Fibroblast of lung (primary cell): Measurements from ENCODE around the gene ZSWIM4. TPM values are rescaled to one million over a fixed set of nuclear protein-coding genes. Genes with fewer than 3 reads are reported as not detected.

Experiments used
- DNase-seq, 2 donors: peaks; one replicate each; pipeline versions ENCODE4 v3.0.0 to v3.0.0-alpha.2; 2010; ENCODE audit warnings: low read depth in 2 of 2
- H2AFZ ChIP-seq: 2 replicates; pipeline ENCODE4 v1.5.1; 2012; ENCODE audit warnings: low read length, control low read depth, inconsistent platforms
- H3K27ac ChIP-seq: 2 replicates; pipeline ENCODE4 v1.5.1; 2011; ENCODE audit warnings: low read length, control low read depth; ENCODE audit not compliant: insufficient read depth
- H3K27me3 ChIP-seq: 2 replicates; pipeline ENCODE4 v1.5.1; 2011; ENCODE audit warnings: mild to moderate bottlenecking, low read length; ENCODE audit not compliant: control insufficient read depth, insufficient read depth
- H3K36me3 ChIP-seq: 2 replicates; pipeline ENCODE4 v1.5.1; 2011; ENCODE audit warnings: low read length; ENCODE audit not compliant: control insufficient read depth, insufficient read depth
- H3K4me1 ChIP-seq: 2 replicates; pipeline ENCODE4 v1.5.1; 2011; ENCODE audit warnings: low read length; ENCODE audit not compliant: control insufficient read depth, insufficient read depth; ENCODE audit errors: extremely low read depth
- H3K4me2 ChIP-seq: 2 replicates; pipeline ENCODE4 v1.5.1; 2011; ENCODE audit warnings: low read length, control low read depth; ENCODE audit not compliant: insufficient read depth; ENCODE audit errors: extremely low read depth
- H3K4me3 ChIP-seq, 4 experiments: fragments of 200-600 bp in 1 of 4; sonication (generic) in 1 of 4; replicated peaks in 1 of 4; 2 replicates each; pipeline ENCODE4 v1.5.1; 2011 to 2016; ENCODE audit warnings: low read length in 4 of 4, low read depth in 3 of 4, mild to moderate bottlenecking in 3 of 4, control low read depth in 2 of 4, inconsistent platforms in 1 of 4, mixed read lengths in 1 of 4; ENCODE audit not compliant: insufficient read depth in 1 of 4; ENCODE audit errors: control extremely low read depth in 1 of 4
- H3K79me2 ChIP-seq: 2 replicates; pipeline ENCODE4 v1.5.1; 2012; ENCODE audit warnings: mild to moderate bottlenecking, low read length, inconsistent platforms; ENCODE audit not compliant: control insufficient read depth, insufficient read depth
- H3K9ac ChIP-seq: 2 replicates; pipeline ENCODE4 v1.5.1; 2011; ENCODE audit warnings: mild to moderate bottlenecking, low read length, control low read depth; ENCODE audit not compliant: insufficient read depth
- H3K9me3 ChIP-seq: 2 replicates; pipeline ENCODE4 v1.5.1; 2012; ENCODE audit warnings: low read depth, low read length; ENCODE audit not compliant: control insufficient read depth, insufficient read depth
- H4K20me1 ChIP-seq: 2 replicates; pipeline ENCODE4 v1.5.1; 2011; ENCODE audit warnings: low read length; ENCODE audit not compliant: control insufficient read depth, insufficient read depth; ENCODE audit errors: extremely low read depth
- CTCF ChIP-seq, 2 donors: IDR thresholded peaks in 1 of 2; conservative IDR thresholded peaks in 1 of 2; 1 replicate in 1 of 2; 2 replicates in 1 of 2; pipeline ENCODE4 v1.5.1; 2011 to 2012; ENCODE audit warnings: low read length in 2 of 2, control low read depth in 1 of 2, inconsistent platforms in 1 of 2, low read depth in 1 of 2, mild to moderate bottlenecking in 1 of 2
- EZH2 ChIP-seq: IDR thresholded peaks from 2 replicates; pipeline ENCODE4 v1.5.1; 2012; ENCODE audit warnings: low read length, control low read depth, mild to moderate bottlenecking; ENCODE audit errors: missing control alignments
- polyA plus RNA-seq, 2 donors: library from polyadenylated mRNA; depleted of rRNA in 1 of 2; stranded (reverse) in 1 of 2; unstranded in 1 of 2; fragments of >200 nt; gene quantifications; 2 replicates each; pipeline ENCODE4 v1.2.1, GENCODE V29; 2011 to 2012; ENCODE audit warnings: missing spikeins in 1 of 2
- total RNA-seq: library from RNA; depleted of rRNA; stranded (reverse); fragments of >200 nt; gene quantifications from 2 replicates; pipeline ENCODE4 v1.2.1, GENCODE V29; 2014

Gene ZSWIM4
- total and polyA plus RNA-seq, 2 donors (not counting 1 experiment from before 2014, with no cell fraction given): 1.6 to 5.6 TPM

- no peaks in the 10 kb centered on the region for H3K9me3 ChIP-seq
- no peaks in the 10 kb centered on the region for H3K4me1 ChIP-seq
- H3K36me3 ChIP-seq: peaks cover 20% of the 10 kb centered on the region
- H3K79me2 ChIP-seq: no peaks in the 10 kb centered on the region
- no peak for TF ChIP-seq CTCF (conservative IDR thresholded peaks at IDR 0.05 in 1 of 2, IDR thresholded peaks at IDR 0.05 in 1 of 2; ENCODE audit: low read depth in 1 of 2, low read length in 2 of 2)
- no peak for TF ChIP-seq EZH2
- no peak overlapping the region for H2AFZ ChIP-seq
- DNase-seq: no peak
- no peak overlapping the region for H3K4me3 ChIP-seq
- H3K27me3 ChIP-seq: no peaks in the 10 kb centered on the region
- H3K4me2 ChIP-seq: no peak overlapping the region
- H3K27ac ChIP-seq: no peak overlapping the region
- no peak overlapping the region for H3K9ac ChIP-seq
- no peaks in the 10 kb centered on the region for H4K20me1 ChIP-seq
Observed at GRCh38 chr19:13817615-13818371, 22.6 kb downstream of the ZSWIM4 start.

- Histone ChIP-seq H4K20me1 (no peaks in the 10 kb centered on the region), H3K9me3 (no peaks in the 10 kb centered on the region), H3K79me2 (no peaks in the 10 kb centered on the region), H2AFZ (no peak overlapping the region), H3K36me3 (peaks cover 14% of the 10 kb centered on the region), H3K9ac (no peak overlapping the region), H3K4me2 (no peak overlapping the region), H3K27me3 (no peaks in the 10 kb centered on the region), H3K4me3 (no peak overlapping the region), H3K27ac (no peak overlapping the region), H3K4me1 (no peaks in the 10 kb centered on the region)
- DNase-seq: no peak
- TF ChIP-seq EZH2 (no peak), CTCF (conservative IDR thresholded peaks at IDR 0.05 in 1 of 2, IDR thresholded peaks at IDR 0.05 in 1 of 2; ENCODE audit: low read depth in 1 of 2, low read length in 2 of 2) (no peak)
Observed at GRCh38 chr19:13819238-13819637, 24.0 kb downstream of the ZSWIM4 start.

- DNase-seq: no peak
- H3K4me1 ChIP-seq: no peaks in the 10 kb centered on the region
Observed at GRCh38 chr19:13821292-13821691, 26.0 kb downstream of the ZSWIM4 start.

More at GRCh38 chr19:13821292-13821691, 26.0 kb downstream of the ZSWIM4 start:
- Histone ChIP-seq H3K36me3 (peaks cover 18% of the 10 kb centered on the region), H3K79me2 (no peaks in the 10 kb centered on the region), H4K20me1 (no peaks in the 10 kb centered on the region), H3K4me2 (no peak overlapping the region), H3K9ac (no peak overlapping the region), H2AFZ (no peak overlapping the region), H3K4me3 (no peak overlapping the region), H3K27ac (no peak overlapping the region), H3K27me3 (no peaks in the 10 kb centered on the region), H3K9me3 (no peaks in the 10 kb centered on the region)
- TF ChIP-seq CTCF (conservative IDR thresholded peaks at IDR 0.05 in 1 of 2, IDR thresholded peaks at IDR 0.05 in 1 of 2; ENCODE audit: low read depth in 1 of 2, low read length in 2 of 2) (no peak), EZH2 (no peak)
